Mesendoderm (in vitro differentiated cells): ENCODE results near the gene PPIF. TPM values are rescaled to one million over a fixed set of nuclear protein-coding genes. Genes with fewer than 3 reads are reported as not detected.

Source experiments
- DNase-seq: peaks from one replicate; pipeline ENCODE4 v3.0.0; 2013
- H2AK5ac ChIP-seq: 2 replicates; pipeline ENCODE4 v1.6.1; 2013; ENCODE audit warnings: low read length, inconsistent platforms
- H2BK120ac ChIP-seq: 2 replicates; pipeline ENCODE4 v1.6.1; 2013; ENCODE audit warnings: low read depth, mild to moderate bottlenecking, low read length, moderate library complexity, mixed read lengths
- H2BK15ac ChIP-seq: replicated peaks from 2 replicates; pipeline ENCODE4 v1.6.1; 2013; ENCODE audit warnings: low read depth, mild to moderate bottlenecking, moderate library complexity
- H2BK5ac ChIP-seq: 2 replicates; pipeline ENCODE4 v1.6.1; 2013; ENCODE audit warnings: low read length, inconsistent platforms
- H3K18ac ChIP-seq: 2 replicates; pipeline ENCODE4 v1.6.1; 2013; ENCODE audit warnings: mild to moderate bottlenecking, low read length, mixed read lengths
- H3K23ac ChIP-seq: one replicate; pipeline ENCODE4 v1.6.1; 2013; ENCODE audit warnings: low read length
- H3K27ac ChIP-seq: 2 replicates; pipeline ENCODE4 v1.5.1; 2013; ENCODE audit warnings: low read depth, mild to moderate bottlenecking, inconsistent platforms, low read length, moderate library complexity
- H3K27me3 ChIP-seq: 2 replicates; pipeline ENCODE4 v1.6.1; 2013; ENCODE audit warnings: low read length, control low read depth, mild to moderate bottlenecking, inconsistent platforms; ENCODE audit not compliant: insufficient read depth, poor library complexity
- H3K36me3 ChIP-seq: 2 replicates; pipeline ENCODE4 v1.6.1; 2013; ENCODE audit warnings: low read length, inconsistent platforms; ENCODE audit not compliant: control insufficient read depth, insufficient read depth
- H3K4ac ChIP-seq: one replicate; pipeline ENCODE4 v1.6.1; 2013; ENCODE audit warnings: low read depth, mild to moderate bottlenecking, low read length, moderate library complexity
- H3K4me1 ChIP-seq: 2 replicates; pipeline ENCODE4 v1.6.1; 2013; ENCODE audit warnings: low read depth, low read length, inconsistent platforms; ENCODE audit not compliant: control insufficient read depth
- H3K4me2 ChIP-seq: 2 replicates; pipeline ENCODE4 v1.6.1; 2013; ENCODE audit warnings: low read length
- H3K4me3 ChIP-seq: 2 replicates; pipeline ENCODE4 v1.5.1; 2013; ENCODE audit warnings: mild to moderate bottlenecking, low read length
- H3K56ac ChIP-seq: one replicate; pipeline ENCODE4 v1.6.1; 2013; ENCODE audit warnings: low read length
- H3K79me1 ChIP-seq: 2 replicates; pipeline ENCODE4 v1.6.1; 2013; ENCODE audit warnings: low read length, inconsistent platforms
- H3K79me2 ChIP-seq: 2 replicates; pipeline ENCODE4 v1.6.1; 2013; ENCODE audit warnings: mild to moderate bottlenecking, low read length; ENCODE audit not compliant: control insufficient read depth, insufficient read depth
- H3K9ac ChIP-seq: 2 replicates; pipeline ENCODE4 v1.6.1; 2013; ENCODE audit warnings: low read length, inconsistent platforms
- H4K5ac ChIP-seq: one replicate; pipeline ENCODE4 v1.6.1; 2013; ENCODE audit warnings: low read length
- H4K8ac ChIP-seq: one replicate; pipeline ENCODE4 v1.6.1; 2013; ENCODE audit warnings: low read depth, mild to moderate bottlenecking, control low read depth, low read length, moderate library complexity
- WGBS: extraction: QIAGEN DNeasy Blood & Tissue Kit; methylation state at CpG from one replicate; pipeline ENCODE4 v1.1.7; 2013; ENCODE audit warnings: low lambda C conversion rate, missing lambda C conversion rate; ENCODE audit not compliant: insufficient coverage; ENCODE audit errors: extremely low coverage; 5-methylcytosine and 5-hydroxymethylcytosine counted together
- polyA plus RNA-seq, 2 experiments: library from polyadenylated mRNA; stranded (reverse); fragments of 200-250 nt; gene quantifications; one replicate each; pipeline ENCODE4 v1.2.3, GENCODE V29; 2013

Gene PPIF
- 82.9 TPM for polyA plus RNA-seq (2013, experiment 1 of 2)
- polyA plus RNA-seq (2013, experiment 2 of 2), result 81.0 TPM

DNA sequence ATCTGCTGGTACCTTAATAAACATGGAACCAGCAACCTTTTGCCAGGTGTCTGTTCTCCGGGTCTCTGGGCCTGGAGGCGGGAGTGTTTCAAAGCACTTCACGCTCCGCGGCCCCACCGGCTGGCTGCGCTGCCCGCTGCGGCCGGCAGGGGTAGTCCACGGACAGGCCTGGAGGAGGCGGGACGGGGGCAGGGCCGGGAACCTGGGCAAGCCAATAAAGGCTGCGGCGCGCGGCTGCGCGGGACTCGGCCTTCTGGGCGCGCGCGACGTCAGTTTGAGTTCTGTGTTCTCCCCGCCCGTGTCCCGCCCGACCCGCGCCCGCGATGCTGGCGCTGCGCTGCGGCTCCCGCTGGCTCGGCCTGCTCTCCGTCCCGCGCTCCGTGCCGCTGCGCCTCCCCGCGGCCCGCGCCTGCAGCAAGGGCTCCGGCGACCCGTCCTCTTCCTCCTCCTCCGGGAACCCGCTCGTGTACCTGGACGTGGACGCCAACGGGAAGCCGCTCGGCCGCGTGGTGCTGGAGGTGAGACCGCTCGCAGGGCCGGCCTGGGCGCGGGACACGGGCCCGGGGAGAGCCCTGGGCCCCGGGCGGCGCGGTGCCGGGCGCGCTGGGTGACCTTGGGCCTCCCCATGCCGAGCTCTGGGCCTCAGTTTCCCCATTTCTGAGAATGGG lies at the start of gene PPIF:
PPIF (plus strand) TSS at position 244 of the 668 bp plus-strand sequence; CDS start at position 324, 80 bp downstream.
- peak within 1 kb of the TSS; percentile 63 for H3K4me2 ChIP-seq

DNA sequence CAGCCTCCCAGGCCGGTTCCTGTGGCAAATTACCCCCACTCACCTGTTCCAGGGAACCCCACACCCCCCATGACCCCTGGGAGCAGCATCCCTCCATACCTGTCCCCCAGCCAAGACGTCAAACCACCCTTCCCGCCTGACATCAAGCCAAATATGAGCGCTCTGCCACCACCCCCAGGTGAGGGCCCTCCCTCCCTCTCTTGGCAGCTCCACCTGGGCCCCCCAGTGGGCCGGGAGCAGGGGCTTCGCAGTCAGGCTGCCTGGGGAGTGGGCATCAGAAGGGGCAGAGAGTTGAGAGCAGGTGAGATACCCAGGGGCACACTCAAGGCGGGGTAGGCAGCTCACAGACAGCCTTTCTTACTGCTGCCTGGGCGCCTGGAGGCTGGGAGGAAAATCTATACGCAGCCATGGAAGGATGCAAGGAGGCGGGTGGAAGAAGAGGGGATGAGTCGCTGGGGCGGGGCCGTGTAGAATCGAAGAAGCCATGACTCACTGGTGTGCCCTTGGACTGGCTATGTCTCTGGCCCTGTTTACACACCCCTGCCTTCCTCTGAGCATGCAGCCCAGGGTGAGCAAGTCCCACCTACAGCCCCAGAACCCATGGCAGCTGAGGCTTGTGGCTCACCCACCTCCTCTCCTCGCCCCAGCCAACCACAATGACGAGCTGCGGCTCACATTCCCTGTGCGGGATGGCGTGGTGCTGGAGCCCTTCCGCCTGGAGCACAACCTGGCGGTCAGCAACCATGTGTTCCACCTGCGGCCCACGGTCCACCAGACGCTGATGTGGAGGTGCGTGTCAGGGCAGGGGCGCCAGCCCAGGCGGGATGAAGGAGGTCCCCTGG lies 48.6 kb upstream of the PPIF start:
- Histone ChIP-seq H3K79me2 (no peaks in the 10 kb centered on the region), H2AK5ac (no peak overlapping the region), H3K18ac (no peak overlapping the region), H3K27me3 (no peaks in the 10 kb centered on the region), H3K4me2 (no peak overlapping the region), H3K23ac (no peak overlapping the region), H3K4ac (no peak overlapping the region), H3K27ac (no peak overlapping the region), H4K5ac (no peak overlapping the region), H3K36me3 (peaks cover 30% of the 10 kb centered on the region), H3K9ac (no peak overlapping the region), H3K79me1 (no peaks in the 10 kb centered on the region), H3K4me1 (no peaks in the 10 kb centered on the region), H3K4me3 (no peak overlapping the region), H3K56ac (no peak overlapping the region), H2BK15ac (no peak overlapping the region), H2BK120ac (no peak overlapping the region), H4K8ac (no peak overlapping the region), H2BK5ac (no peak overlapping the region)
- DNase-seq, result peak; percentile 61
- no CpG with 5 or more reads among the region's 27 CpGs for WGBS

More for the DNA sequence above, at the start of gene PPIF:
- Histone ChIP-seq H3K18ac (peak within 1 kb of the TSS; percentile 35), H3K4me3 (peak within 1 kb of the TSS; percentile 75), H3K23ac (peak within 1 kb of the TSS; percentile 85), H2BK15ac (no peak within 1 kb of the TSS), H3K4me1 (peaks cover 4% of the 10 kb centered on the region), H4K8ac (no peak within 1 kb of the TSS), H3K4ac (peak within 1 kb of the TSS; percentile 49), H3K27me3 (no peaks in the 10 kb centered on the region), H4K5ac (no peak within 1 kb of the TSS), H3K36me3 (peaks cover 6% of the 10 kb centered on the region), H3K79me2 (peaks cover 9% of the 10 kb centered on the region), H2BK120ac (no peak within 1 kb of the TSS), H2BK5ac (no peak within 1 kb of the TSS), H3K9ac (peak within 1 kb of the TSS; percentile 89), H2AK5ac (no peak within 1 kb of the TSS), H3K79me1 (peaks cover 14% of the 10 kb centered on the region), H3K27ac (no peak within 1 kb of the TSS), H3K56ac (peak within 1 kb of the TSS; percentile 97)
- peak; percentile 93 for DNase-seq
- WGBS, result no CpG with 5 or more reads among the region's 77 CpGs

DNA sequence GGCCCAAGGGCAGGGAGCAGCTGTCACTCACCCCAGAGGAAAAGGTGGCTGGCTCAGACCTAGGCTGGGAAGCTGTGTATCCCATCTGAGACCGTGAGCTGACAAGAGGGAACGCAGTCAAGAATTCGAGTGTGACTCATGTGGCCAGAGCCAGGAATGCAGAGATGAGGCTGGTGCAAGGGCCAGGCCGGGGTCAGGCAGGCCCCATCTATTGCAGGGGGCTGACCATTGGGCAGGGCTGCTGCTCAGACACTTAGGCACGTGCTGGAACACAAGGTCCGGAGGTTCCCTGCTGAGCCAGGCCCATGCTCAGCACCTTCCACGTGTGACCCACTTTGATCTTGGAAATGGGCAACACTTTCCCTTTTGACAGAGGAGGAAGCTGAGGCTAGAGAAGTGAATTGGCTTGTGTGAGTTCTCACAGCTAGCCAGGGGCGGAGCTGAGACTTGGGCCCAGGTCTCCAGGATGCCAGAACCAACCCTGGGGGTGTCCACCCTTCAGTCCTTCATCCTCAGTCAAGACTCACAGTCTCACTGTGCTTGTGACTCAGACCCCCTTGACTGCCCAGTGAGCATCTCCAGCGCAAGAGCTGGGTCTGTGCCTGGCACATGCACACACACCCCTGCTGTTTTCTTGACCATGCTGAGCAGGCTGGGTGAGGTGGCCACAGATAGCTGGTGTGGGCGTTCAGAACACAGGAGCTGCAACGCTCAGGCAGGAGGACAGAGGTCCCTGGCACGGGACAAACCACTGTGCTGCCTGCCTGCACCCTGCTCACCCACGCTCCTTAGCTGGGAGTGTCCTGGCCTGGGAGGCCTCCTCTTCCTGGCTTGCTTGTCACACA lies 47.6 kb upstream of the PPIF start:
- Histone ChIP-seq H3K36me3 (peaks cover 32% of the 10 kb centered on the region), H3K4ac (no peak overlapping the region), H3K18ac (no peak overlapping the region), H3K79me2 (no peaks in the 10 kb centered on the region), H3K4me3 (no peak overlapping the region), H3K27ac (no peak overlapping the region), H3K23ac (no peak overlapping the region), H3K79me1 (no peaks in the 10 kb centered on the region), H4K5ac (no peak overlapping the region), H3K9ac (no peak overlapping the region), H2BK5ac (no peak overlapping the region), H3K4me2 (no peak overlapping the region), H4K8ac (no peak overlapping the region), H3K27me3 (no peaks in the 10 kb centered on the region), H2BK15ac (no peak overlapping the region), H3K56ac (no peak overlapping the region), H2AK5ac (no peak overlapping the region), H2BK120ac (no peak overlapping the region), H3K4me1 (no peaks in the 10 kb centered on the region)
- DNase-seq, result peak; percentile 10
- no CpG with 5 or more reads among the region's 13 CpGs for WGBS

DNA sequence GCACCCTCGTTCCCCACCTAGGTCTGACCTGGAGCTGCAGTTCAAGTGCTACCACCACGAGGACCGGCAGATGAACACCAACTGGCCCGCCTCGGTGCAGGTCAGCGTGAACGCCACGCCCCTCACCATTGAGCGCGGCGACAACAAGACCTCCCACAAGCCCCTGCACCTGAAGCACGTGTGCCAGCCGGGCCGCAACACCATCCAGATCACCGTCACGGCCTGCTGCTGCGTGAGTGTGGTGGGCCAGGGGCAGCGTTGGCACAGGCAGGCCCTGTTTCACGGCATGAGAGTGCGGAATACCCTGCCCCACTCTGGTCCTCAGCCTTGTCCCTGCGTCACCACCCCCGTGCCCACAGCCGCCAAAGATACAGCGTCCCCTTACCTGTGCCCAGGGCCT lies 46.6 kb upstream of the PPIF start:
- Histone ChIP-seq H3K4ac (no peak overlapping the region), H3K9ac (no peak overlapping the region), H3K79me1 (no peaks in the 10 kb centered on the region), H2BK5ac (no peak overlapping the region), H3K4me1 (no peaks in the 10 kb centered on the region), H2BK15ac (no peak overlapping the region), H3K27me3 (no peaks in the 10 kb centered on the region), H4K8ac (no peak overlapping the region), H3K79me2 (no peaks in the 10 kb centered on the region), H3K4me3 (no peak overlapping the region), H3K56ac (no peak overlapping the region), H3K27ac (no peak overlapping the region), H3K23ac (no peak overlapping the region), H3K4me2 (no peak overlapping the region), H3K18ac (no peak overlapping the region), H2AK5ac (no peak overlapping the region), H4K5ac (no peak overlapping the region), H3K36me3 (peaks cover 28% of the 10 kb centered on the region), H2BK120ac (no peak overlapping the region)
- WGBS, result no CpG with 5 or more reads among the region's 24 CpGs
- DNase-seq, result no peak

DNA sequence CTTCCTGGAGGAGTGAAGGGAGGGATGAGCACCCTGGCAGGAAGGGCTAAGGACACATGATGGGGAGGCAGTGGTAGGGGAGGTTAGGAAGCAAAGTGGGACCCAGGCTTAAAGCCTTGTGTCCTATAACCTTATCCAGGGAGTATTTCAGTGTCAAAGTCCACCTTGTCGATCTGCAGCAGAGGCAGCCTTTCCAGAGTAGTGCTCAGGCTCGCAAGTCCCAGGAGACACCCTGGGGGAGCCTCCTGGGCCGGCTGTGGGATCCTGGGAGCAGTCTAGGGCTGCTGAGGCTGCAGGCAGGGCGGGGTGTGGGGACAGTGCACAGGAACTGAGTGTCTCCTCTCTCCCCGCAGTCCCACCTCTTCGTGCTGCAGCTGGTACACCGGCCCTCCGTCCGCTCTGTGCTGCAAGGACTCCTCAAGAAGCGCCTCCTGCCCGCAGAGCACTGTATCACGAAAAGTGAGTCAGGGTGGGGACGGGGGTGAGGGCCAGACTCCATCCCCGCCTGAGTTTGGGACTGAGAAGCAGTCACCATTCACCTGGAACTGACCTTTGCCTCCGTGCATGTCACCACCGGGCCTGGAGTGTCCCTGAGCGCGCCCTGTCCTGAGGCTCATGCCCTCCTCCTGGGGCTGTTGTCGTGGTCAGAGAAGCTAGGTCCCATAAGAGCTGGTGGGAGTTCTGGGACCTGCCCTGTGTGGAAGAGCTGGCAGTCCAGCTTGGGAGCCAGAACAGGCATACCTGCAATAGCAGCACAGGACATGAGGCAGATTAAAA lies 45.3 kb upstream of the PPIF start:
- no peak overlapping the region for H3K4me3 ChIP-seq
- H3K79me1 ChIP-seq, result no peaks in the 10 kb centered on the region
- no peak overlapping the region for H3K56ac ChIP-seq
- peaks cover 22% of the 10 kb centered on the region for H3K36me3 ChIP-seq
- no peak for DNase-seq
- no peak overlapping the region for H3K27ac ChIP-seq
- no peak overlapping the region for H3K9ac ChIP-seq
- H4K5ac ChIP-seq, result no peak overlapping the region
- no peak overlapping the region for H2BK5ac ChIP-seq
- H3K23ac ChIP-seq, result no peak overlapping the region
- H3K4me2 ChIP-seq, result no peak overlapping the region
- H2BK15ac ChIP-seq, result no peak overlapping the region
- no peaks in the 10 kb centered on the region for H3K79me2 ChIP-seq
- H2AK5ac ChIP-seq, result no peak overlapping the region
- no peaks in the 10 kb centered on the region for H3K4me1 ChIP-seq
- no peaks in the 10 kb centered on the region for H3K27me3 ChIP-seq
- H3K18ac ChIP-seq, result no peak overlapping the region
- H2BK120ac ChIP-seq, result no peak overlapping the region
- no CpG with 5 or more reads among the region's 19 CpGs for WGBS
- no peak overlapping the region for H3K4ac ChIP-seq
- H4K8ac ChIP-seq, result no peak overlapping the region
